Transverse colon (tissue), 4 donors: ENCODE results near the gene ROBO1.

Experiments used
- CTCF ChIP-seq, 5 experiments: fragments of 200-600 bp in 3 of 5; fragments of 450-650 bp in 2 of 5; sonication (generic) in 3 of 5; IDR thresholded peaks; 1 replicate in 2 of 5; 2 replicates in 3 of 5; pipeline ENCODE4 v1.5.1; 2016 to 2017; ENCODE audit warnings: antibody characterized with exemption in 5 of 5, inconsistent platforms in 3 of 5, mild to moderate bottlenecking in 2 of 5, moderate library complexity in 1 of 5
- EP300 ChIP-seq: sonication (generic); formaldehyde crosslinking; IDR thresholded peaks from one replicate; pipeline ENCODE4 v1.6.1; 2017; ENCODE audit warnings: antibody characterized with exemption, low read depth
- POLR2A ChIP-seq: fragments of 450-650 bp; IDR thresholded peaks from one replicate; pipeline ENCODE4 v1.6.1; 2016; ENCODE audit warnings: antibody characterized with exemption, mild to moderate bottlenecking, moderate library complexity
- POLR2AphosphoS5 ChIP-seq, 3 donors: sonication (generic); formaldehyde crosslinking; IDR thresholded peaks; one replicate each; pipeline ENCODE4 v1.6.1; 2016; ENCODE audit warnings: antibody characterized with exemption in 3 of 3

GRCh38 chr3:79414035-79414434 lies 353.8 kb downstream of the ROBO1 start:
- TF ChIP-seq POLR2AphosphoS5 (IDR thresholded peaks at IDR 0.05) (no peak), CTCF (IDR thresholded peaks at IDR 0.05) (no peak), POLR2A (no peak), EP300 (no peak)
